ENCODE results near the gene CCDC92. TPM values are rescaled to one million over a fixed set of nuclear protein-coding genes. Genes with fewer than 3 reads are reported as not detected.

Gene CCDC92
- total and polyA plus RNA-seq, 12 donors, result 7.8 to 65.9 (median 23.7) TPM

DNA sequence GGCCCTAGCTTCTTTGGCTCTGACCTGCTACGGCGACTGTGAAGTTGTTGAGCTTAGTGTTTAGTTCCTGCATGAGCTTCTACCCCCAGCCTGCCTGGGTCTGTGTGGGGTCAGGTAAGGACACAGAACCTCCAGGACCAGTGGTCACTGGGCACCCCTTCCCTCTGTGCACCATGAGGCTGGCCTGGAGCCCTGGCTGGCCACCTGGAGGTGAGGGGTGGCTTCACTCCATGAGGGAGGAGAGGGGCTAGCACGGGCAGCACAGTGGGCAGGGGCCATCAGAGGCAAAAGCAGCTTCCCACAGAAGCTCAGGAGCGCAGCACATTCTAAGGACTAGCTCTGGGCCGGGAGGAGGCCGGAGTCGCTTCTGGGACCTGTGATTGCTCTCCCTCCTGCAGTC is 36.7 kb downstream of the CCDC92 start:
- no peak for DNase-seq
- intact Hi-C loops (cut with DNase I), result no loop called here
- no peaks in the 10 kb centered on the region for H3K9me3 ChIP-seq (replicated peaks in 1 of 3)

DNA sequence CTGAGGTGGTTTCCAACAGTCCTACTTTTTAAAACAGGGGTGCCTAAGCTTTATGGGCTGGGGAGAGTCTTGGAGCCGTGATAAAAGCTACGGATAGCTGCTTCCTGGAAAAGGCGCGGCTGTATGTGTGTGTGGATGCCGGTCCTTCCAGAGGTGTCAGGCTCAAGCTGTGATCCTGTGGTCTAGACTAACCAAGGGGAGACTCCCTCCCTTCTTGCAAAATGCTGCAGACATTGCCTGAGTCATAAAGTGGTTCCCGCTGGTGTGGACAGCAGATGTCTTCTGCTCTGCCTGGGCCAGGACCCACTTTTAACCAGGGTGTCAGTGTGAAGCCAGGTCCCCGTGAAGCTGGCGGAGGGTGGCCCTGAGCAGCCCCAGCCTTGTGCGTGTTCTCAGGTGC is 37.8 kb downstream of the CCDC92 start:
- Histone ChIP-seq H3K4me1 (replicated peaks in 1 of 2) (no peaks in the 10 kb centered on the region), H3K4me3 (no peak overlapping the region), H3K27ac (no peak overlapping the region), H3K36me3 (replicated peaks in 1 of 2) (peaks cover 0 to 10% of the 10 kb centered on the region in 2 donors), H3K27me3 (no peaks in the 10 kb centered on the region), H3K9me3 (replicated peaks in 1 of 3) (no peaks in the 10 kb centered on the region)
- intact Hi-C loops (cut with DNase I), result no loop called here
- TF ChIP-seq POLR2A (IDR thresholded peaks at IDR 0.05), result no peak
- TF ChIP-seq, protein P1, sequence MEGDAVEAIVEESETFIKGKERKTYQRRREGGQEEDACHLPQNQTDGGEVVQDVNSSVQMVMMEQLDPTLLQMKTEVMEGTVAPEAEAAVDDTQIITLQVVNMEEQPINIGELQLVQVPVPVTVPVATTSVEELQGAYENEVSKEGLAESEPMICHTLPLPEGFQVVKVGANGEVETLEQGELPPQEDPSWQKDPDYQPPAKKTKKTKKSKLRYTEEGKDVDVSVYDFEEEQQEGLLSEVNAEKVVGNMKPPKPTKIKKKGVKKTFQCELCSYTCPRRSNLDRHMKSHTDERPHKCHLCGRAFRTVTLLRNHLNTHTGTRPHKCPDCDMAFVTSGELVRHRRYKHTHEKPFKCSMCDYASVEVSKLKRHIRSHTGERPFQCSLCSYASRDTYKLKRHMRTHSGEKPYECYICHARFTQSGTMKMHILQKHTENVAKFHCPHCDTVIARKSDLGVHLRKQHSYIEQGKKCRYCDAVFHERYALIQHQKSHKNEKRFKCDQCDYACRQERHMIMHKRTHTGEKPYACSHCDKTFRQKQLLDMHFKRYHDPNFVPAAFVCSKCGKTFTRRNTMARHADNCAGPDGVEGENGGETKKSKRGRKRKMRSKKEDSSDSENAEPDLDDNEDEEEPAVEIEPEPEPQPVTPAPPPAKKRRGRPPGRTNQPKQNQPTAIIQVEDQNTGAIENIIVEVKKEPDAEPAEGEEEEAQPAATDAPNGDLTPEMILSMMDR (IDR thresholded peaks at IDR 0.05), result no peak
- DNase-seq, result no peak
- WGBS, 4 donors, result 80 to 90% (median 84%) methylated on average over 9 of the region's 9 CpGs

More for the DNA sequence above, 36.7 kb downstream of the CCDC92 start:
- H3K36me3 ChIP-seq (replicated peaks in 1 of 2), result peaks cover 0 to 16% of the 10 kb centered on the region in 2 donors
- no peak overlapping the region for H3K27ac ChIP-seq
- no peaks in the 10 kb centered on the region for H3K27me3 ChIP-seq
- no peaks in the 10 kb centered on the region for H3K4me1 ChIP-seq (replicated peaks in 1 of 2)
- WGBS, 4 donors, result 91 to 96% (median 95%) methylated on average over 7 of the region's 7 CpGs
- no peak for TF ChIP-seq POLR2A (IDR thresholded peaks at IDR 0.05)
- TF ChIP-seq, protein P1 (IDR thresholded peaks at IDR 0.05), result no peak
- H3K4me3 ChIP-seq, result no peak overlapping the region

DNA sequence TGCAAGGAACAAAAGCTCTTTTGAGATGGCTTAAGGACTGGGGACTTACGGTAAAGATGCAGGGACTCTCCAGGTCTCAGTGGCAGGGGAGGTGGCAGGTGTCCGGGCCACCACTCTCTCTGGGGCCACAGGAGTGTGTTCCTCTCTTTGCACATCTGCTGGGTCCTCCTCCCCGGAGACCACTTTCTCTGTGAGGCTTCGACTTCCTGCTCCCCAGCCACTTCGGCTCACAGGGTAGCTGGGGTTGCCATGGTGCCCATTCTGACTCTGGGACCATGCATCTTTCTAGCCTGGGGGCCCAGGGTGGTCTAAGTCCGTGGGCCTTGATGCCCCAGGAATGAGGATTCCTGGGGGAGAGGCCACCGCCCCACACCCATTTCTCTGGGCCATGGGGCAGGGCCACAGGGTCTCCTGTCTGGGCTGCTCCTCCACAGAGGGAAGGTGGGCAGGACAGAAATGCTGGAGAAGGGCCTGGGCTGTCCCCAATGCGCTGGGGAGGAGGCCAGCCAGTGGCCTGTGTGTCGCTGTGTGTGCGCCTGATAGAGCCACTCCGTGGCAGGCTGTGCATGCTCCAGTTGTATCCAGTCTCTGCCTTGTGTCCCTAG is 38.5 kb downstream of the CCDC92 start:
- Histone ChIP-seq H3K9me3 (replicated peaks in 1 of 3) (no peaks in the 10 kb centered on the region), H3K27me3 (no peaks in the 10 kb centered on the region), H3K36me3 (replicated peaks in 1 of 2) (peaks cover 0 to 10% of the 10 kb centered on the region in 2 donors), H3K4me3 (no peak overlapping the region), H3K27ac (no peak overlapping the region), H3K4me1 (replicated peaks in 1 of 2) (no peaks in the 10 kb centered on the region)
- intact Hi-C loops (cut with DNase I), result no loop called here
- TF ChIP-seq, protein P1 (IDR thresholded peaks at IDR 0.05), result no peak
- TF ChIP-seq POLR2A (IDR thresholded peaks at IDR 0.05), result no peak
- no peak for DNase-seq
- 75 to 88% (median 87%) methylated on average over 7 to 11 of the region's 11 CpGs for WGBS, 4 donors

DNA sequence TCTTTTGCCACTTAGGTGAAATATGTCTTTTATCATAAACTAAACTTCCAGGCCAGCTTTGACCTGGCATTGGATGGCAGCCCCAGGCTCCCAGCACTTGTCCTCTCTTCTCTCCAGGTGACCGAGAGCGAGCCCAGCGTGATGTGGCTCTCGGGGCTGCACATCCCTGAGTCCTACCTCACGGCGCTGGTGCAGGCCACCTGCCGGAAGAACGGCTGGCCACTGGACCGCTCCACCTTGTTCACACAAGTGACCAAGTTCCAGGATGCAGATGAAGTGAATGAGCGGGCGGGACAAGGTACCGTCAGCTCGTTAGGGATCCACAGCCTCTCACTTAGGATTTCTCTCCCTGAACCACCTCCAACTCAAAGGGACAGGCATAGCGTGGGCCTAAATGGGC is 39.4 kb downstream of the CCDC92 start:
- DNase-seq, result no peak
- intact Hi-C loops (cut with DNase I), result no loop called here
- Histone ChIP-seq H3K27me3 (no peaks in the 10 kb centered on the region), H3K9me3 (replicated peaks in 1 of 3) (no peaks in the 10 kb centered on the region), H3K36me3 (replicated peaks in 1 of 2) (peaks cover 0 to 10% of the 10 kb centered on the region in 2 donors), H3K4me3 (no peak overlapping the region), H3K4me1 (replicated peaks in 1 of 2) (no peaks in the 10 kb centered on the region), H3K27ac (no peak overlapping the region)
- WGBS, 4 donors, result 90 to 94% (median 91%) methylated on average over 13 to 14 of the region's 14 CpGs
- no peak for TF ChIP-seq POLR2A (IDR thresholded peaks at IDR 0.05)
- TF ChIP-seq, protein P1 (IDR thresholded peaks at IDR 0.05), result no peak
